ENCODE data around the gene GALT. TPM values are rescaled to one million over a fixed set of nuclear protein-coding genes. Genes with fewer than 3 reads are reported as not detected.
"Not testable (repeated sequence)": the region's sequence is repeated elsewhere in the genome, so short reads cannot be mapped to it uniquely, and the experiment has no call there.

Gene GALT
- total RNA-seq, 1 experiment from 2014 or later, result 13.4 TPM

DNA sequence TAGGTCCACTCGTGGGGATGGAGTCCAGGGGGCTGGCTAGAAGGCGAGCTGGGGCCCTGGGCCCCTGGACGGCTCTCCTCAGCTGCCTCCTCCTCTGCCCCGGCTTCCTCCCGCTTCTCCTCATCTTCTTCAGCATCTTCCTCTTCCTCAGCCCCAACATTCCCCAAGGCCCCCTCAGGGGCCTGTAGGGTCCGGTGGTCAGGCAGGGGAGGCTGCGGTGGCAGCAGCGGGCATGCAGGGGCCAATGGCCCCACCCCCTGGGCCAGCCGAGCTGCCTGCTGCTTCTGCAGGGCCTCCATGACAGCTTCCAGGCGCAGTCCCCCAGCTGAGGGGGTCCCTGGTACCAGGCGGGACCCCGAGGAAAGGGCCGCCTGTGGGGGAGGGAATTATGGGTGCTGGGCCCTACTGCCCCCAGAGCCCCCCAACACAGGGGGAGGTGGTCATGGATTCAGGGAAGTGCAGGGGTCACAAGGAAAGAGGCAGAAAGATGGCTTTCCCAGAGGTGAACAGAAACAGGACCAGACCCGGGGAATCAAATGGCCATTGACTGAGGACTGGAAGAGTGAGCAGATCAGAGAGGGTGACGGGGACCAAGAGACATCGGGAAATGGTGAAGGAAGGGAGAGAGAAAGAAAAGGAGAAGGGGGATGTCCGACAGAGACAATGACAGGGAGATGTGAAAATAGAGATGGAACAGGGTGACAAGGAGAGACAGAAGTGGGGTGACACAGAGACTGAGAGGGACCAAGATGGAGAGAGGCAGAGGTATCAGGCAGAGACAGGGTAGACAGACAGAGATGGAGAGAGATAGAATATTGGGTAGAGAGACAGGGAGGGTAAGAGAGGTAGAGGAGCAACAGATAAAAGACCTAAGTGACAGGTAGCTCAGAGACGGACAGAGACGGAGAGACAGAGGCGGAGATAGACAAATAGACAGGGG lies 18.5 kb upstream of the GALT start:
- no peak for DNase-seq (ENCODE audit: low read depth)

DNA sequence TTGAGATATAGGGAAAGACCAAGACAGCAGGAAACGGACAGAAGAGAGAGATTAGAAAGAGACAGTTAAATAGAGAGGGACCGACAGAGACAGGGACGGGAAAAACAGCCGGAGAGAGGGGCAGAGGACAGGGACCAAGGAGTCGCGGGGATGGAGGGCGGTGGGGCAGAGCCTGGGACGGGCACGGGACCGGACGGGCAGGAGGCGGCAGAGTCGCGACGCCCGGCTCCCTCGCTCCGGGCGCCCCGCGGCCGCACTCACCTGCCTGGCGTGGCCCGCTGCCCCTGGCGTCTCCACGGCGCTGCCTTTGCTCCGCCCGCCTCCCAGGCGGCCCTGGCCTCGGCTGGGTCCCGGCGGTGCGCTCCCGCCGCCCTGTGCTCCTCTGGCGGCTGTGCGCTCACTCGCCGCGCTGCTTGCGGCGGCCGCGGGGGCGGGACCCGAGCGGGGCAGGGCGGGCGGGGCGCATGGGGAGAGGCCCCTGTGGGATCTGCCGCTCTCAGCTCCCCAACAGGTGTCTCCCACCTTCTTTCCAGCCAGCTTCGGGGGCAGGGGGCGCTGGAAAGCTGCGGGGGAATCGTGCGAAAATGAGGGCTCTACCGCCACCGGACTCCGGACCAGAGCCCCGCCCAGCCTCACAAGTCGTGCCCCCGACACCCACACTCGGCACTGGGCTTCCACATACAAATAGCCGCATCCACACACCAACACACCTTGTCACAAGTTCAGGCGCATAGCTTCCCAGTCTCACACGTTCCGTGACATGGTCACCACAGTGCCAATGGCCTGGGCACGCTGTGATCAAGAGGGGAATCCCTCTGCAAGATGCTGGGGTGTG lies 17.6 kb upstream of the GALT start, which contains the start of gene ARID3C:
Gene ARID3C (minus strand): TSS at position 411 of the 835 bp plus-strand sequence. CDS start 1,052 bp downstream, outside the sequence.
- DNase-seq (ENCODE audit: low read depth), result peak; percentile 17

DNA sequence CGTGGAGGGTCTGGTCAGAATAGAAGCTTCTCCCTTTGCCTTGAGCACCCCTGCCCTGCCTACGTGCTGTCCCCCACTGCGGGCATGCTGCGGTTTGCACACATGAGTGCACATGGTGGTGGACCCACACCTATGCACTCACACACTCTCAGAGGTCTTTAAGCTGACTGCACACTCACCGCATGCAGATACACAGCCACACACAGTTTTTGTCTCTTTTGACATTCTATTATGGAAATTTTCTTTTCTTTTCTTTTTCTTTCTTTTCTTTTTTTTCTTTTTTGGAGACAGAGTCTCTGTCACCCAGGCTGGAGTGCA lies 17.0 kb upstream of the GALT start:
- no peak for DNase-seq (ENCODE audit: low read depth)

DNA sequence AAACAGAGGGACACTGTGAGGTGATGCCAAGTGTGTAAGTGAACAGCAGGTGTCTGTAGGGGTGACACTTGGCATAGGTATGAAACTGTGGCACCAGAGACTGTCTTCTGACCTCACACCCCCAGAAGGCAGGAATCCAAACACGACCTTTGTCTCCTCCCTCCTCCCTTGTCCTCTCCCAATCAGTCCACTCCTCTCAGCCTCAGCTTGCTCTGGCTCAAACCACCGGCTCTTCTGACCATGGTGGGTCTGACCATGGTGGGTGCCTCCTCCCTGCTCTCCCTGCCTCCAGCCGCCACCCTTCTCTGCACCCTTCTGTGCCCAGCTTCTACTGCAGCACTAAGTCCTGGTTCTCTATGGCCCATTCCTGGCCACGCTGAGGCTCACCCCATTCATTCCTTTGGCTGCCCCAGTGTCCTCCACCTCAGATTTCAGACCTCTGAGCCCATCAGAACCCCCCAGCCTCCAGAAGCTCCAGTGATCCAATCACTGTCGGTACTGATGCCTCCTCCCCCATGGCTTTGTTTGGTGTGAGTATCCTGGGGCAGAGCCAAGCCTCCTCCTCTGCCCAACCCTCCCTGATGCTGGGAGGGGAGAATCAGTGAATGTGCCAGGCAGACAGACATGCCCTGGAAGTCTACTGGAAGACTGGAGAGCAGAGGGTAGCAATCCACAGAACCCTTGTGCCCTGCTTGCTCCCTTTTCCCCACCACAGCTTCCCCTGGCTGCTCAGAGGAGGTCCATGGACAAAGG lies 15.9 kb upstream of the GALT start:
- no peak for DNase-seq (ENCODE audit: low read depth)

DNA sequence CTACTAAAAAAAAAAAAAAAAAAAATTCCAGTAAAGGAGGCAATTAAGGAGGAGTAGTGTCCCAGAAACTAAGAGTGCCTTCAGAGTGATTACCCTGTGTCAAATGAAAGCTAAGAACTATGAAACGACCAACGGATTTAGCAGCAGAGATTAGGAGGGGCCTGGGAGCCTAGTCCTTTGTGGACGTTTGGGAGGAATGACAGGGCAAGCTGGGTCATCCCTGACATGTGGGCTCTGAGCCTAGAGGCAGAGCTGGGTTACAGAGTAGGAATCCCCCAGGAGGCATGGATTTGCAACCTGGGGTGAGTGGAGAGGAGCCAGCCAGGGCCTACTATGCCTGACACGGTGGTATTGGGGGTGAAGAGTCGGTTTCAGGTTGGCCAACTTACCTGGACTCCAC lies 13.3 kb upstream of the GALT start:
- DNase-seq (ENCODE audit: low read depth), result no peak

DNA sequence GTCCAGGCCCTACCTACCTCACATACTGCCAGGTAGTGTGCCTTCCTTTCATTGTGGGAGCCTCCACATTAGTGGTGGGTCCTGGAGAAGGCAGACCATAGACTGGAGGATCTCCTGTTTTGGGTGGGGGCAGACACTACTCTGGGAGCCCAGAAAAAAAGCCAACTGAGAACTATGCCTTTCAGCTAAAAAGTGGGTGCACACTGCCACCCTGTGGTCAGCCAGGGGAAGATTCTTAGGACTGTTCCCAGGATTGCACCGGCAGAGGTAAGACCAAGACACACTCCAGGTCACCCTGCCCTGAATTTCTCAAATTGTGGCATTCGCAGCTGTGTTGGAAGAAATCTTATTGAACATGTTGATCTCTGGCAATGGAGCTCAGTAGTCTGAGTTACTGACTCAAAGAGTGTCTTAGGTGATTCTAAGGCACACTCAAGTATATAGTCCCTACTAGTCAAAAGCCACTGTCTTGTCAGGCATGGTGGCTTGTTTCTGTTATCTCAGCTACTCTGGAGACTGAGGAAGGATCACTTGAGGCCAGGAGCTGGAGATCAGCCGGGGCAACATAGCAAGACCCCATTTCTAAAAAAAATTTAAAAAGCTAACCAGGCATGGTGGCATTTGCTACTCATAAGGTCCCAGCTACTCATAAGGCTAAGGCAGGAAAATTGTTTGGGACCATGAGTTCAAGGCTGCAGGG lies 12.5 kb upstream of the GALT start:
- peak; percentile 65 for DNase-seq (ENCODE audit: low read depth)

DNA sequence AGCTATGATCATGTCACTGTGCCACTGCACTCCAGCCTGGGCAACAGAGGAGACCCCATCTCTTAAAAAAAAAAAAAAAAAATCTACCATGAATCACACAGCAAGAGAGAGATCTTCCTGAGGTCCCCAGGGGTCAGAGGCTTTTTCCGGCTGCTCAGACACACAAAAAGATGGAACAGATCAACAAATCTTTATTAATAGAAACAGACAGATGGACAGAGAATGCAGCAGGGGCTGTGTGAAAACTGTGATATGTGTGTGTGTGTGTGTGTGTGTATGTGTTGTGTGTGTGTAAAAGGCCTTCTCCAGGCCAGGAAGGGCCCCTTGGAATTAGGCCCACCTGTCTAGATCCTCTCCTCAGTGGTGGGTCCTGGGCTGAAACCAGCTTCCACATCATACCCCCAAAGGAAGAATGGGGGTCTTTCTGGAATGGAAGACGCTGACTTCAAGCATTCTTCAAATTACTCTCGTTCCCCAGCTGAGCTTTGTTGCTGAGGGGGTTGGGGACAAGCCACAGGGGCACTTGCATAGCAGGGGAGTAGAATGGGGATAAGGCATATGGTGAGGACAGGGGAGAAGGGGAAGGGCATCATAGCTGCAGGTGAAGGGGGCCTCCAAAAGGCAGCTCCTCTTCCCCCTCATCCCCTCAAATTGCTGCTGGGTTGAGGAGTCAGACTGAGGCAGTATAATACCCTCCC lies 11.8 kb upstream of the GALT start:
- DNase-seq (ENCODE audit: low read depth), result no peak

DNA sequence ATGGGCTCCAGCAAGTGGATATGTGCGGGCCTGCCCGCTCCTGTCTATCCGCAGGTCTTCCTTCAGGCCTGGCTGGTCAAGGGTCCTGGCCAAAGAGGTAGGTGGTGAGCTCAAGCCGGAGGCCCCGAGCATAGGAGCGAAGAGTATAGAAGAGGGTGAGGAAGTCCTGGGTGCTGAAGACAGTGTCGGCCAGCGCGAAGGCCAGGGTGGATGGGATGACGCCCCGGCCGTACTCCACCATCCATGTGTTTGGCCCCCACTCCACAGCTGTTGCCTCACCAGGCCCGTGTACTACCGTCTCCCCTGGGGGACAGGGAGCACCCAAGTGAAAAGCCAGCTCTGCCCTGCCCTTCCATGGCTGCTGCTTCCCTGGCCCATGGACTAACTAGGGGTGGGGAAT lies 10.9 kb upstream of the GALT start:
- no peak for DNase-seq (ENCODE audit: low read depth)

DNA sequence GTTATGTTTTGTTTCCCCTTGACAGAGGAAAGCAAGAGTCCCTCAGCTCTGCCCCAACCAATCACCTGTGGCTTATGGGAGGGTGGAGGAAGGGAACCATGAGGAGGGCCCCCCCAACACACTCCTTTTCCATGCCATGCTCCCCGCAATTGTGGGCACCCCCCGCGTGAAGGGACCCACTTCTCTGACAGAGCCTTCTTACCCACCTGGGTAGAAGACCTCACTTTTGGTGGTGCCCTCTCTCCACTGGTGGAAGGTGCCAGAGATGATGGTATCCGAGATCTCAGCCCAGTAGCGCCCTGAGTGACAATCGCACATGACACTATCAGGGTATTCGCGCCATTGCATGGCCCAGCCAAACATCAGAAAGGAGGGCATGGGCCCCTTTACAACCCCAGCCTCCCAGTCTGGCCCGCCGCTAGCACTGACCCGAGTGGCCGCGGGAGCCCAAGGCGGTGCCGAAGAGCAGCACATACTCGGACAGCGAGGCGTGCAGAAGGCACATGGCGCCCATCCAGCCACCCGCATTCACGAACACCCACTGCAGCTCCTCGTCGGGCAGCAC lies 9.6 kb upstream of the GALT start:
- no peak for DNase-seq (ENCODE audit: low read depth)

DNA sequence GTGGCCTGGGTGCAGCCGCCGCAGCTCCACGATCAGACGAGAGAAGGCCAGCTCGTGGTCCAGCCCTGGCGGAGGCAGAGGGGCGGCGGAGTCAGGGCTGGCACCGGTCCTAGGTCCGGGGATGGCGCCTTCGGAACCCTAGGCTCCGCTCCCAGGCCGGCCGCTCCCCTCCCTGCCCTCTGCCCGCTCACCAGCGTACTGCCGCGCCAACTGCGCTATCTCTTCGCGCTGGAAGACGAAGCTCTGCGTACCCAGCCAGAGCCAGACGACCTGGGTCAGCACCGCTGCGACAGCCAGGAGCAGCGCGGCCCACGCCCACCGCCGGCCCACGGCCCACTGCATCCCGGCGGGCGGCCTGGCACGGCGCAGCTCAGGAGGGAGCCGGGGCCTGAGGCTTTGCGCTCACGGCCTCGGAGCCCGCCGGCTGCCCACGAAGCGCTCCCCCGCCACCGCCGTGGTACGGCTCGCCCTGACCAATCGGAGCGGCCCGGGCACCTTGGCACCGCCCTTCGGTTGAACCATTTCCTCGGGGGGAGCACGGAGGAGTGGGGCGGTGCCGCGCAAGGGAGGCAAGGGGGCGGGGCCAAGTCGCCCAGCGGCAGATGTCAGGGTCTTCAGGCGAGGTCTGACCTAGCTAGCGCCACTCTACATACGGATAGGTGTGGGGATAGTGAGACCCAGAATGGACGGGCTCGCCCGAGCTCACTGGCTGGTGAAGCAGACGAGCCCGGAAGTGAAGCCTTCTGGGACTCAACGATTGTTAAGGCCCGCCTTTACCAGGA lies 8.9 kb upstream of the GALT start, which contains the start of gene SIGMAR1:
Gene SIGMAR1 (minus strand): TSS at position 432 of the 782 bp plus-strand sequence. CDS start 90 bp downstream, at position 342.
- DNase-seq (ENCODE audit: low read depth), result peak; percentile 86

DNA sequence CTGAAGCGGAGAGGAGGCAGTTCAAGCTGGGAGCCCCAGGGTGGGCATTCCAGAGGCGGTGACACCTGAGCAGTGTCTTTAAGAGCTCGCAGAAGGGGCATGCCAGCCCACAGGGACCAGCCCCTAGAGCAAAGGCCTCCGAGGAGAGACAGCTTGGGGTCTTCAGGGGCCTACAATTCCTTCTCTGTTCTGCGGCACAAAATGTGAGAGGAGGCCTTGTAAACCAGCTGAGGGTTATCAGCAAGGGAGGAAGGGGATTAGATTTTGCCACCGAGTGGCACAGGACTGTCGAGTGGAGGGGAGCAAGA lies 8.4 kb upstream of the GALT start:
- DNase-seq (ENCODE audit: low read depth), result no peak

DNA sequence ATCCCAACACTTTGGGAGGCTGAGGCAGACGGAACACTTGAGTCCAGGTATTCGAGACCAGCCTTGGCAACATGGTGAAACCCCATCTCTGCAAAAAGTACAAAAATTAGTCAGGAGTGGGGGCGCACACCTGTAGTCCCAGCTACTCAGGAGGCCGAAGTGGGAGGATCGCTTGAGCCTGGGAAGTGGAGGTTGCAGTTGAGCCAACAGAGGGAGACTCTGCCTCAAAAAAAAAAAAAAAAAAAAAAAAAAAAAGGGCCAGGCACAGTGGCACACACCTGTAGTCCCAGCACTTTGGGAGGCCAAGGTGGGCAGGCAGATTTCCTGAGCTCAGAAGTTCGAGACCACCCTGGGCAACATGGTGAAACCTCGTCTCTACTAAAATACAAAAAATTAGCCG lies 7.2 kb upstream of the GALT start:
- DNase-seq (ENCODE audit: low read depth), result not testable (repeated sequence)

DNA sequence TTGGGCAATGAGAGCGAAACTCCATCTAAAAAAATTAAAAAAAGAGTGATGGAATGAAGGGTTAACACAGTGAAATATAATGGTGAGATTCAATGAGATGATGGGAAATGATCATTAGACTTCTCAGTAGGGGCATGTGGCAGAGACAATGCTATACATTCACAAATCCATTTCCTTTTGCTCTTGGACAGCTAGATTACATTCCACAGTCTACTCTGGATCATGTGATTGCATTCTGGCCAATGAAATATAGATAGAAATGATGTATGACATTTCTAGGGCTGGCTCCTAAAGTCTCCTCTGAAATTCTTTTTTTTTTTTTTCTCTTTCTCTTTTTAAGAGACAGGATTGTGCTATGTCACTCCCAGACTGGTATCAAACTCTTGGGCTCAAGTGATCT lies 3.8 kb upstream of the GALT start:
- no peak for DNase-seq (ENCODE audit: low read depth)

DNA sequence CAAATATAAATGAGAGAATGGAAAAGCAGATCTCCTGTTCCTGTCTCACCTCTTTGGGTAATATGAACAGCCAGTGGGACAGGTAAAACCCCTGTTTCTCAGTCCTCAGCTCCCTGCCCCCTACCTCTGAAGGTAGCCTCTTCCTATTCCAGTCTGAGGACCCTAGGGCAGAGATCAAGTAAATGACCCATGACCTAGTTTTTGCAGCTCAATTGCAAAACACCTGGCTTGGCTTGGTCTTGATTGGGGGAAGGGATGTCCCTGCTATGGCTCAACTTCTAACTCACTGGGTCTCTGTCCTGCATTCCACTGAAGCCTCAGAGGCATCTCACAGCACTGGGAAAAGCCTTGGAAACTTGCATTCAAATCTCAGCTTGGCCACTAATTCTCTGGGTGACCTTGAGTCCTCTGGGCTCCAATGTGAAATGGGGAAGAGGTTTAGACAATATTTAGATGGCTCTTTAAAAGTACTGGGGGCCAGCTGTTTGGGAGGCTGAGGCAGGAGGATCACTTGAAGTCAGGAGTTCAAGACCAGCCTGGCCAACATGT lies 1.6 kb upstream of the GALT start:
- no peak for DNase-seq (ENCODE audit: low read depth)

DNA sequence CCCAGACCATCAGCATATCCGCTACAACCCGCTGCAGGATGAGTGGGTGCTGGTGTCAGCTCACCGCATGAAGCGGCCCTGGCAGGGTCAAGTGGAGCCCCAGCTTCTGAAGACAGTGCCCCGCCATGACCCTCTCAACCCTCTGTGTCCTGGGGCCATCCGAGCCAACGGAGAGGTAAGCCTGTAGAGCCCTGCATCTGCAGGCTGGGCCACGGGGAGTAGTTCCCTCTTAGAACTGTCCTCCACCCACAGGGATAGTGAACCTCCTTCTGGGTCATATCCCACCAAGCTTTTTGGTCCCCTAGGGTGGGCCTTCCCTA lies 569 bp downstream of the GALT start:
- DNase-seq (ENCODE audit: low read depth), result no peak

DNA sequence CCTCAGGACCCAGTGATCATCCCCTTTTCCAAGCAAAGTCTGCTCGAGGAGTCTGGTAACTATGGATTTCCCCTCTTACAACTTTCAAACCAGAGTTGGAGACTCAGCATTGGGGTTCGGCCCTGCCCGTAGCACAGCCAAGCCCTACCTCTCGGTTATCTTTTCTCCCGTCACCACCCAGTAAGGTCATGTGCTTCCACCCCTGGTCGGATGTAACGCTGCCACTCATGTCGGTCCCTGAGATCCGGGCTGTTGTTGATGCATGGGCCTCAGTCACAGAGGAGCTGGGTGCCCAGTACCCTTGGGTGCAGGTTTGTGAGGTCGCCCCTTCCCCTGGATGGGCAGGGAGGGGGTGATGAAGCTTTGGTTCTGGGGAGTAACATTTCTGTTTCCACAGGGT lies 1.2 kb downstream of the GALT start:
- no peak for DNase-seq (ENCODE audit: low read depth)

DNA sequence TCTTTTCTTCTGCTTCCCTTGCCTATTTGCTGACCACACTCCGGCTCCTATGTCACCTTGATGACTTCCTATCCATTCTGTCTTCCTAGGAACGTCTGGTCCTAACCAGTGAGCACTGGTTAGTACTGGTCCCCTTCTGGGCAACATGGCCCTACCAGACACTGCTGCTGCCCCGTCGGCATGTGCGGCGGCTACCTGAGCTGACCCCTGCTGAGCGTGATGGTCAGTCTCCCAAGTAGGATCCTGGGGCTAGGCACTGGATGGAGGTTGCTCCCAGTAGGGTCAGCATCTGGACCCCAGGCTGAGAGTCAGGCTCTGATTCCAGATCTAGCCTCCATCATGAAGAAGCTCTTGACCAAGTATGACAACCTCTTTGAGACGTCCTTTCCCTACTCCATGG lies 2.2 kb downstream of the GALT start:
- no peak for DNase-seq (ENCODE audit: low read depth)

DNA sequence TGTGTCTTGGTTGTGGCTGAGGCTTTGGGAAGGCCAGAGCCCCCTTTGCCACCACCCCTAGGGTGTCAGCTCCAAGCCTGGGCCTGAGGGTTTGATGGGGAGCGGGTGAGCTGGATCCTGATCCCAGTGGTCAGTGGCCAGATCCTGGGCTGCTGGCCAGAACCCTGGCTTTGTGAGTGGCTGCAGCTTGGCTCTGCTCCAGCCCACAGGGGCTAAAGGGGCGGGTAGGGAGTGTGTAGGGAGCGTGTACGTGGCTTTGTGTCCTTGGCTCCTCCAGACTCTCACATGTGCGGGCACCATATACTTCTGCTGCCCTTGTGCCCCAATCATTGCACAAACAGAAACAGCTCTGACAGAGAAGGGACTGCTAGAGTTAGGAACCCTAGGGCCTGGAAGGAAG lies 4.3 kb downstream of the GALT start:
- peak; percentile 85 for DNase-seq (ENCODE audit: low read depth)

DNA sequence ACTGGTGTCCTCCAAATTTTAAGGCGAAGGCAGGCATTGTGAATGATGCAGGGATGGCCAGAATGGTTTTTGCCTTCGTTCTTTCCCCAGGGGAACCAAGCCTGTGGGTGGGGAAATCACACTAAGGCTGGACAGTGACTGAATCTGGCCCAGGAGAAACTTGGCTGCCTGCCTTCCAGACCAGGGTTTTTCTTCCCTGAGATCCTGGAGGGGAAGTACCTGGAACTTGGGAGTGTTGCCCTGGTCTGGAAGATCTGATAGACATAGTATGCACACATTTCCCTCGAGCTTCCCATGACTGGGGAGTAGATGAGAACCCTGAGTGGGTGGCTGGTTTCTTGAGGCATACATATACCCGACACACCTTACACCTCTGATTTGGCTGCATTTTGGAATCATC lies 4.8 kb downstream of the GALT start:
- peak; percentile 81 for DNase-seq (ENCODE audit: low read depth)

Measured in M059J (cell line).